Type B pancreatic cell (in vitro differentiated cells): ENCODE measurements around the gene RFX4. TPM values are rescaled to one million over a fixed set of nuclear protein-coding genes. Genes with fewer than 3 reads are reported as not detected.

Experiments
- DNase-seq: peaks from one replicate; pipeline ENCODE4 v3.0.0; 2021; ENCODE audit warnings: mixed read lengths; ENCODE audit not compliant: unreplicated experiment; ENCODE audit errors: extremely low spot score
- H3K27ac Mint-ChIP-seq: 2 replicates; pipeline ENCODE4 v1.8.0; 2021; ENCODE audit warnings: mild to moderate bottlenecking, mixed read lengths
- H3K27me3 Mint-ChIP-seq: 2 replicates; pipeline ENCODE4 v1.8.0; 2021; ENCODE audit warnings: mixed read lengths
- H3K36me3 Mint-ChIP-seq: 2 replicates; pipeline ENCODE4 v1.8.0; 2021; ENCODE audit warnings: mixed read lengths
- H3K4me1 Mint-ChIP-seq: one replicate; pipeline ENCODE4 v1.8.0; 2021; ENCODE audit warnings: mixed read lengths; ENCODE audit not compliant: unreplicated experiment
- H3K4me3 Mint-ChIP-seq: 2 replicates; pipeline ENCODE4 v1.8.0; 2021; ENCODE audit warnings: mild to moderate bottlenecking, mixed read lengths
- H3K9me3 Mint-ChIP-seq: 2 replicates; pipeline ENCODE4 v1.8.0; 2021; ENCODE audit warnings: mixed read lengths
- total RNA-seq: library from RNA; stranded (reverse); gene quantifications from 2 replicates; pipeline ENCODE4 v1.2.1, GENCODE V29; 2021; ENCODE audit warnings: low replicate concordance
- TF ChIP-seq, protein P1 (sequence below): fragments of 200-600 bp; sonication (generic); conservative IDR thresholded peaks from 2 replicates; pipeline ENCODE4 v1.5.0; 2021; ENCODE audit warnings: antibody characterized with exemption, mild to moderate bottlenecking

Gene RFX4
- total RNA-seq, 1 donor from 2014 or later, result 25.4 TPM

DNA sequence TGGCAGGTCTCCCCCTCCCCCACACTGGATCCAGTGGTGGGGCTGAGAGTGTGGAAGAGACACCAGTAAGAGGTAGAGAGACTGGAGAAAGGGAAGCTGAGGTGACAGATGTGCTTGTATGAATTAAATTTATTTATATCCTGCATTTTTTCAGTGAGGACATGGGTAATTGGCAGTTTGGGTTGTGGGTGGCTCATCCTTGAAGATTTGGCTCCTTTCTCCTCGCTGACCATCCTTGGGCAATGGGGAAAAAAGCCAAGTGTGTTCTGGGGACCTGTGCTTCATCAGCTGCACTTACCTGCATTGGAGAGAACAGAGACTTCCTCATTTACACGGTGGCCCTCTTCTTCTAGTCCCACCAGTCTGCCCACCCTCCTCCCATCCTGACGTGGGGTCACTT is 86.4 kb downstream of the RFX4 start:
- TF ChIP-seq, protein P1, sequence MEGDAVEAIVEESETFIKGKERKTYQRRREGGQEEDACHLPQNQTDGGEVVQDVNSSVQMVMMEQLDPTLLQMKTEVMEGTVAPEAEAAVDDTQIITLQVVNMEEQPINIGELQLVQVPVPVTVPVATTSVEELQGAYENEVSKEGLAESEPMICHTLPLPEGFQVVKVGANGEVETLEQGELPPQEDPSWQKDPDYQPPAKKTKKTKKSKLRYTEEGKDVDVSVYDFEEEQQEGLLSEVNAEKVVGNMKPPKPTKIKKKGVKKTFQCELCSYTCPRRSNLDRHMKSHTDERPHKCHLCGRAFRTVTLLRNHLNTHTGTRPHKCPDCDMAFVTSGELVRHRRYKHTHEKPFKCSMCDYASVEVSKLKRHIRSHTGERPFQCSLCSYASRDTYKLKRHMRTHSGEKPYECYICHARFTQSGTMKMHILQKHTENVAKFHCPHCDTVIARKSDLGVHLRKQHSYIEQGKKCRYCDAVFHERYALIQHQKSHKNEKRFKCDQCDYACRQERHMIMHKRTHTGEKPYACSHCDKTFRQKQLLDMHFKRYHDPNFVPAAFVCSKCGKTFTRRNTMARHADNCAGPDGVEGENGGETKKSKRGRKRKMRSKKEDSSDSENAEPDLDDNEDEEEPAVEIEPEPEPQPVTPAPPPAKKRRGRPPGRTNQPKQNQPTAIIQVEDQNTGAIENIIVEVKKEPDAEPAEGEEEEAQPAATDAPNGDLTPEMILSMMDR, result no peak
- H3K4me3 Mint-ChIP-seq, result no peak overlapping the region
- no peak overlapping the region for H3K27ac Mint-ChIP-seq
- peaks cover 6% of the 10 kb centered on the region for H3K9me3 Mint-ChIP-seq
- no peaks in the 10 kb centered on the region for H3K36me3 Mint-ChIP-seq
- peaks cover 35% of the 10 kb centered on the region for H3K27me3 Mint-ChIP-seq
- H3K4me1 Mint-ChIP-seq, result peaks cover 23% of the 10 kb centered on the region
- DNase-seq, result no peak

DNA sequence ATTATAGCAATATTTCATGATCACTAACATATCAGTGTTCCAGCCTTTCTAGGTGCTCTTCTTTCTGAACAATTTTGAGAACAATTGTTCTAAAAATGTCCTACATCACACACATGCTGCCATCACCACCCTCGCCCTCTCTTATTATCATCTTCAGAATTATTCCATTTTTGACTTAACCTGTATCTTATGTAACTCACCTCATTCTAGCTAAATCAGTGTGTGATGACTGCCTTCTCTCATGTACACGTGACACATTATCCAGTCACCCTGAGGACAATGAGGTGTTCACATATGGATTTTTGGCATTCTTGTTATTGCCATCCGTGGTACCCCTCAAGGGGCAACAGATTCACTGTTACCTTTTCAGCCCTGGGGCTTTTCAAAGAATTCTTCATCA is 87.3 kb downstream of the RFX4 start:
- no peak overlapping the region for H3K4me3 Mint-ChIP-seq
- DNase-seq, result no peak
- H3K27ac Mint-ChIP-seq, result no peak overlapping the region
- H3K36me3 Mint-ChIP-seq, result no peaks in the 10 kb centered on the region
- peaks cover 23% of the 10 kb centered on the region for H3K4me1 Mint-ChIP-seq
- no peaks in the 10 kb centered on the region for H3K9me3 Mint-ChIP-seq
- TF ChIP-seq, protein P1, result no peak
- peaks cover 38% of the 10 kb centered on the region for H3K27me3 Mint-ChIP-seq

DNA sequence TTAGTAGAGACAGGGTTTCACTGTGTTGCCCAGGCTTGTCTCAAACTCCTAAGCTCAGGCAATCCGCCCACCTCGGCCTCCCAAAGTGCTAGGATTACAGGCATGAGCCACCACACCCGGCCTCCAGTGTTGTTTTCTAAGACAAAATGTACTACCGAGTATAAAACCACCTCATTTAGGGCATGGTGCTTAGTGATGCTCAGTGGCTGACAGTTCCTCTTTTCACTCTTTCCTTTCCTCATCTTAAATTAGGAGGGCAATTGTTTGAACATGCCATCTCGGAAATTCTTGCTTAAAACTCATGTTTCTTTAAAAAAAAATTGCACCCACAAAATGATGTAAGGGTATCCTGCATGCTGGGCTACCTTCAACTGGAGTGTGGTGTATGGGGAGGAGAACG is 89.0 kb downstream of the RFX4 start:
- Mint-ChIP-seq H3K4me3 (peak overlapping the region; percentile 22), H3K4me1 (peaks cover 23% of the 10 kb centered on the region), H3K27me3 (peaks cover 37% of the 10 kb centered on the region), H3K27ac (no peak overlapping the region), H3K36me3 (no peaks in the 10 kb centered on the region), H3K9me3 (no peaks in the 10 kb centered on the region)
- no peak for DNase-seq
- TF ChIP-seq, protein P1, result no peak

DNA sequence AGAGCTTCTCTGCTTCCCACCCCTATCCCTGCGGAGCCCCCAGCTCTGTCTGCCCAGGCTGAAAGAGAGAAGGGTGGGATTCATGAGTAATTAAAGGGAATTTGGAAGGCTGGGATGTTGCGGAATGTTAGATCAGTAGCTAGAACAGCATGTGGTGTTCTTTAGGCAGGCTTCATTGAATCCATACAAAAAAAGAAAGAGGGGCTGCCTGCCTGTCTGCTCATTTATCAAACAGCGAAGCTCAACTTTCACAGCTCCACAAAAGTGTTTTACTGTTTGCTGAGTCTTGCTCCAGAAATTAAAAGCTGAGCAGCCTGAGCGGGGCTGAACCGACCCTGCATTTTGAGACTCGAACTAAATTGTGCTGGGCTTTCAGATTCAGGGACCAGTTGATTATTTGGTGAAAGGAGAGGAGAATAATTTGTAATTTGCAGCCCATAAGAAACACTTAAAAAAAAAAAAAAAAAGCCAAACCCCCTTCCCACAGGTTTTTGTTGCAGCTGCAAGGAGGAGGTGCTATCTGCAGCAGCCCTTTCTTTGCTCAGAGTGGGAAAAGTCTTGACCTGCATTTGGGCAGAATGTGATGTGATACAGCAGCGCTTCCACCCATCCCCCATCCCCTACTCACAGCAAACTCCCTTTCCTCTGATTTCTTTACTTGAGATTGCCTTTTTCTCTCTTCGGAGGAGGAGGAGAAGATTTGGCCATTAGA is 89.7 kb downstream of the RFX4 start:
- no peak for DNase-seq
- H3K27ac Mint-ChIP-seq, result no peak overlapping the region

DNA sequence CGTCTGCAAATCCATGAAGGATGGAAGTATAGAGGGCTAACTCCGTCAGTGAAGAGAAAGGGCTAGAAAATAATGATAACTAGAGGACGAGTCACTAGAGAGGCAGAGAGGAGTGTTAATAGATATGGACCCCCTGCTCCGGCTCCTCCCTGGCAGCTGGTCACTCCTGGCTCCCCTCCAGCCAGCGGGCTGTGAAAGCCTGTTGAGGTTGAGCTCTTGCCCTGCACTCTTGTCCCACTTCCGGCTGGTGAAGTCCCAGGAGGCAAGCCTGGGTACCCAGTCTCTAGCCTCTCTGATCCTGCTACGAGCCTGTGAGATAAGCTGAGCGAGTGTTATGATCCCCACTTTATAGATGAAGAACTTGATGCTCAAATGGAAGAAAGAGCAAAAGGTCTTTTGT is 90.3 kb downstream of the RFX4 start:
- no peak overlapping the region for H3K27ac Mint-ChIP-seq
- DNase-seq, result no peak
- peak overlapping the region; percentile 57 for H3K4me3 Mint-ChIP-seq

More for the DNA sequence above, 89.7 kb downstream of the RFX4 start:
- peak overlapping the region; percentile 57 for H3K4me3 Mint-ChIP-seq
- peaks cover 23% of the 10 kb centered on the region for H3K4me1 Mint-ChIP-seq
- no peaks in the 10 kb centered on the region for H3K36me3 Mint-ChIP-seq
- H3K27me3 Mint-ChIP-seq, result peaks cover 35% of the 10 kb centered on the region
- H3K9me3 Mint-ChIP-seq, result no peaks in the 10 kb centered on the region
- TF ChIP-seq, protein P1, result no peak

More for the DNA sequence above, 90.3 kb downstream of the RFX4 start:
- TF ChIP-seq, protein P1, result no peak
- peaks cover 23% of the 10 kb centered on the region for H3K4me1 Mint-ChIP-seq
- peaks cover 32% of the 10 kb centered on the region for H3K27me3 Mint-ChIP-seq
- H3K36me3 Mint-ChIP-seq, result no peaks in the 10 kb centered on the region
- H3K9me3 Mint-ChIP-seq, result no peaks in the 10 kb centered on the region
